ENCODE results near the gene ACER3.

- TF ChIP-seq RCOR1 (IDR thresholded peaks at IDR 0.05; ENCODE audit: insufficient replicate concordance, low read length) (no peak), CTCF (conservative IDR thresholded peaks at IDR 0.05; ENCODE audit: low read depth, low read length) (no peak), POLR2A (IDR thresholded peaks at IDR 0.05; ENCODE audit: low read depth, low read length) (no peak), RAD21 (IDR thresholded peaks at IDR 0.05; ENCODE audit: low read length) (no peak), ELK1 (IDR thresholded peaks at IDR 0.05; ENCODE audit: borderline replicate concordance, low read depth, low read length) (no peak), SMC3 (IDR thresholded peaks at IDR 0.05; ENCODE audit: low read depth, low read length) (no peak), USF2 (IDR thresholded peaks at IDR 0.05; ENCODE audit: low read depth, low read length) (no peak), FOS (IDR thresholded peaks at IDR 0.05; ENCODE audit: low read depth, low read length) (no peak), RFX5 (IDR thresholded peaks at IDR 0.05; ENCODE audit: low read depth, low read length) (no peak), CEBPB (IDR thresholded peaks at IDR 0.05; ENCODE audit: low read depth, low read length) (no peak), CHD1 (IDR thresholded peaks at IDR 0.05; ENCODE audit: low read depth, low read length) (no peak), MAFK (IDR thresholded peaks at IDR 0.05; ENCODE audit: low read depth, low read length) (no peak), BHLHE40 (IDR thresholded peaks at IDR 0.05; ENCODE audit: low read depth, low read length) (no peak), NFE2L2 (IDR thresholded peaks at IDR 0.05; ENCODE audit: low read depth, low read length) (no peak)
Measured at GRCh38 chr11:76835928-76836612, 24.6 kb upstream of the ACER3 start.
